ENCODE results near the gene GMPS.

DNA sequence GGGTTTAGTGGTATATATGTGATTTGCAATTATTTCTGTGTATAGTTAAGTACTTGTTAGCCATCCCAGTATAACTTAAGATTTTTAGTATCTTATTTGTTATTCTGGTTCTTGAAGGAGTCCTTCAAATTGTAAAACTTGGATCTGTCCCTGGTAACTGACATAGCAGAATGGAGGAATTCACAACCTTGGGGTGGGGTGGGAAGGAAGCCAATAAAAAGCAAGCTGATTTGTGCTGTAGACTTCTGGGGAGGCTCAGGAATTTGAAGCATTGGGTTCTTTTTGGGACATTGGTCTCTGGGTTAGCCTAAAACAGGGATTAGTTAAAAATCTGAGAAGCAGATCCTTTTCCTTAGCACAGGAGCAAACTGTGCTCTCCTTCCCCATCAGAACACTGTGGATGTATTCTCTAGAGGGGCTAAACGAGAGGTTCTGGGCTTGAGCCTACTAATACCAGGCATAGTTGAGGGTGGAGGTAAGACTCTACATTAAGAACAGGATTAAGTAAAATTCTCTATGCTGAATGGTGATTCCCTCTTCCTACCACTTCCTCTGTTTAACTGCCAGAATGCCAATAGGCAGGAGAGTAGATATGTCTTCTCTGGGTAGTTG lies 42.2 kb downstream of the GMPS start:
- TF ChIP-seq POLR2AphosphoS5 (IDR thresholded peaks at IDR 0.05; ENCODE audit: control insufficient read depth, insufficient read depth, low read depth, low read length) (no peak), CBFB (CRISPR knock-in tag; IDR thresholded peaks at IDR 0.05) (no peak), KAT2B (IDR thresholded peaks at IDR 0.05; ENCODE audit: low read depth, low read length) (no peak), NONO (IDR thresholded peaks at IDR 0.05; ENCODE audit: low read depth in 2 of 2, low read length in 1 of 2) (no peak), SMC3 (conservative IDR thresholded peaks at IDR 0.05; ENCODE audit: insufficient read depth, low read depth, low read length) (no peak), ZNF696 (CRISPR knock-in tag; conservative IDR thresholded peaks at IDR 0.05) (no peak), FIP1L1 (IDR thresholded peaks at IDR 0.05; ENCODE audit: low read depth, low read length, poor library complexity, severe bottlenecking) (no peak), MAFF (IDR thresholded peaks at IDR 0.05; ENCODE audit: low read length) (no peak), MYC (IDR thresholded peaks at IDR 0.05; ENCODE audit: low read depth, low read length) (no peak), MYC (CRISPR knock-in tag; IDR thresholded peaks at IDR 0.05; ENCODE audit: borderline replicate concordance, low read depth) (no peak)

All from K562 (cell line).